B cell (primary cell): ENCODE measurements around the gene PCDHB2. TPM values are rescaled to one million over a fixed set of nuclear protein-coding genes. Genes with fewer than 3 reads are reported as not detected.
"Not testable (repeated sequence)": the region's sequence is repeated elsewhere in the genome, so short reads cannot be mapped to it uniquely, and the experiment has no call there.

Source experiments
- ATAC-seq: fragments of 200-7000 bp; cut with Tn5 transposase; one replicate; pipeline ENCODE4 v1.10.0; 2021; ENCODE audit warnings: low read depth, mild to moderate bottlenecking, moderate number of reproducible peaks, moderate library complexity
- CTCF ChIA-PET: fragments of 350-600 bp; sonication (Branson Sonifier 250); formaldehyde crosslinking; loops from one replicate; lab custom pipeline; 2021; ENCODE audit warnings: antibody characterized with exemption, inconsistent platforms; lab: Charles Lee
- POLR2A ChIA-PET: fragments of 350-600 bp; sonication (Branson Sonifier 250); formaldehyde crosslinking; loops from one replicate; lab custom pipeline; 2021; ENCODE audit warnings: antibody characterized with exemption; lab: Charles Lee
- DNase-seq: peaks from one replicate; pipeline ENCODE4 v3.0.0; 2013
- H2AFZ ChIP-seq: 2 replicates; pipeline ENCODE4 v1.6.1; 2012; ENCODE audit warnings: mild to moderate bottlenecking, low read depth, low read length; ENCODE audit not compliant: insufficient read depth, poor library complexity, severe bottlenecking
- H3K27ac ChIP-seq, 2 donors: 1 replicate in 1 of 2; 2 replicates in 1 of 2; pipeline ENCODE4 v1.5.1; 2012 to 2013; ENCODE audit warnings: low read length in 2 of 2, mild to moderate bottlenecking in 2 of 2, moderate library complexity in 1 of 2
- H3K27me3 ChIP-seq, 4 experiments: fragments of 200-600 bp in 1 of 4; sonication (generic) in 1 of 4; replicated peaks in 1 of 4; 1 replicate in 2 of 4; 2 replicates in 2 of 4; pipeline versions ENCODE4 v1.6.1 to v1.7.0; 2013 to 2016; ENCODE audit warnings: low read length in 3 of 4, mild to moderate bottlenecking in 2 of 4, mixed read lengths in 1 of 4, moderate library complexity in 1 of 4; ENCODE audit not compliant: insufficient read depth in 4 of 4, control insufficient read depth in 3 of 4; ENCODE audit errors: control extremely low read depth in 1 of 4
- H3K36me3 ChIP-seq, 2 experiments: replicated peaks in 1 of 2; 1 replicate in 1 of 2; 2 replicates in 1 of 2; pipeline versions ENCODE4 v1.6.1 to v1.7.1; 2013; ENCODE audit warnings: low read length in 1 of 2; ENCODE audit not compliant: insufficient read depth in 2 of 2, control insufficient read depth in 1 of 2; ENCODE audit errors: control extremely low read depth in 1 of 2, extremely low read depth in 1 of 2
- H3K4me1 ChIP-seq, 2 donors: fragments of 200-600 bp in 1 of 2; sonication (generic) in 1 of 2; 1 replicate in 1 of 2; 2 replicates in 1 of 2; pipeline versions ENCODE4 v1.5.1 to v1.6.1; 2013 to 2017; ENCODE audit warnings: low read length in 2 of 2; ENCODE audit not compliant: control insufficient read depth in 2 of 2, insufficient read depth in 2 of 2
- H3K4me2 ChIP-seq: replicated peaks from 2 replicates; pipeline ENCODE3; 2012; ENCODE audit warnings: mild to moderate bottlenecking, low read depth, low read length; ENCODE audit not compliant: poor library complexity, severe bottlenecking
- H3K4me3 ChIP-seq, 5 experiments: fragments of 200-600 bp in 1 of 5; sonication (generic) in 1 of 5; 1 replicate in 3 of 5; 2 replicates in 2 of 5; pipeline versions ENCODE4 v1.5.1 to v1.7.0; 2011 to 2016; ENCODE audit warnings: low read length in 4 of 5, mild to moderate bottlenecking in 4 of 5, low read depth in 2 of 5, control low read depth in 1 of 5, moderate library complexity in 1 of 5; ENCODE audit not compliant: insufficient read depth in 1 of 5; ENCODE audit errors: control extremely low read depth in 1 of 5, extremely low read depth in 1 of 5
- H3K79me2 ChIP-seq: fragments of 200-600 bp; sonication (generic); one replicate; pipeline ENCODE4 v1.6.0; 2016; ENCODE audit warnings: low read length; ENCODE audit not compliant: control insufficient read depth, insufficient read depth
- H3K9ac ChIP-seq: fragments of 200-600 bp; sonication (generic); 2 replicates; pipeline ENCODE4 v1.6.1; 2017; ENCODE audit warnings: mild to moderate bottlenecking, low read length, moderate library complexity
- H3K9me3 ChIP-seq, 3 donors: one replicate each; pipeline versions ENCODE4 v1.6.1 to v1.7.1; 2013; ENCODE audit warnings: low read length in 2 of 3; ENCODE audit not compliant: control insufficient read depth in 2 of 3, insufficient read depth in 1 of 3; ENCODE audit errors: control extremely low read depth in 1 of 3
- H4K20me1 ChIP-seq: 2 replicates; pipeline ENCODE4 v1.6.0; 2012; ENCODE audit warnings: mild to moderate bottlenecking, low read length; ENCODE audit not compliant: insufficient read depth, control insufficient read depth, poor library complexity, severe bottlenecking
- H3K27ac Mint-ChIP-seq: one replicate; pipeline ENCODE4 v1.8.0; 2021; ENCODE audit warnings: mixed read lengths
- H3K27me3 Mint-ChIP-seq: one replicate; pipeline ENCODE4 v1.8.0; 2021; ENCODE audit warnings: mixed read lengths
- H3K4me1 Mint-ChIP-seq: one replicate; pipeline ENCODE4 v1.8.0; 2021; ENCODE audit warnings: mixed read lengths
- H3K4me3 Mint-ChIP-seq: one replicate; pipeline ENCODE4 v1.8.0; 2021; ENCODE audit warnings: mixed read lengths
- H3K9me3 Mint-ChIP-seq: one replicate; pipeline ENCODE4 v1.8.0; 2022; ENCODE audit warnings: mixed read lengths; ENCODE audit not compliant: insufficient read depth
- CTCF ChIP-seq: fragments of 200-600 bp; IDR thresholded peaks from one replicate; pipeline ENCODE4 v1.8.0; 2022; ENCODE audit warnings: antibody characterized with exemption, mild to moderate bottlenecking
- EZH2 ChIP-seq: IDR thresholded peaks from 2 replicates; pipeline ENCODE4 v1.6.1; 2012; ENCODE audit warnings: borderline replicate concordance, low read depth, mild to moderate bottlenecking, moderate library complexity, low read length; ENCODE audit not compliant: insufficient read depth, poor library complexity, severe bottlenecking
- WGBS: methylation state at CpG from one replicate; pipeline ENCODE4 v1.1.5; 2013; ENCODE audit warnings: missing lambda C conversion rate; ENCODE audit not compliant: insufficient coverage; 5-methylcytosine and 5-hydroxymethylcytosine counted together
- intact Hi-C: fragments of 100-400 bp; cut with micrococcal nuclease; formaldehyde crosslinking; loops from one replicate; pipeline ENCODE4 v1.10.0; 2022
- polyA plus RNA-seq: library from polyadenylated mRNA; depleted of rRNA; stranded (reverse); fragments of >200 nt; gene quantifications from 2 replicates; pipeline ENCODE4 v1.2.3, GENCODE V29; 2012
- total RNA-seq, 2 donors: library from RNA; stranded (reverse); fragments of 120-200 nt in 1 of 2; gene quantifications; 1 replicate in 1 of 2; 2 replicates in 1 of 2; pipeline versions ENCODE4 v1.2.3 to v1.2.4, GENCODE V29; 2013 to 2022

Gene PCDHB2
- total and polyA plus RNA-seq, 2 donors (not counting 1 experiment from before 2014, with no cell fraction given): 0.07 TPM; not detected in 1

- H2AFZ ChIP-seq, H3K4me1 ChIP-seq, POLR2A ChIA-PET, H3K4me3 ChIP-seq, CTCF ChIA-PET, H3K9ac ChIP-seq, intact Hi-C loops, DNase-seq, H3K4me3 Mint-ChIP-seq, H4K20me1 ChIP-seq, H3K4me2 ChIP-seq, H3K9me3 Mint-ChIP-seq, H3K36me3 ChIP-seq, H3K79me2 ChIP-seq, H3K27ac Mint-ChIP-seq, ATAC-seq, H3K27ac ChIP-seq, H3K4me1 Mint-ChIP-seq: not testable (repeated sequence)
- peaks cover 3 to 28% (median 3%) of the 10 kb centered on the region in 3 donors for H3K9me3 ChIP-seq
- peaks cover 33% of the 10 kb centered on the region for H3K27me3 Mint-ChIP-seq
- WGBS: 47% methylated on average over 21 of the region's 38 CpGs
- peaks cover 0 to 20% (median 8%) of the 10 kb centered on the region in 4 experiments for H3K27me3 ChIP-seq
These were observed 2.2 kb downstream of the PCDHB2 start for GRCh38 chr5:141096586-141096985.

- no peak within 1 kb of the TSS for H3K9ac ChIP-seq
- H3K27me3 ChIP-seq: peaks cover 0 to 11% (median 6%) of the 10 kb centered on the region in 4 experiments
- no peak within 1 kb of the TSS for H3K27ac ChIP-seq
- ATAC-seq: no peak
- no peak within 1 kb of the TSS for H3K4me3 ChIP-seq
- POLR2A ChIA-PET: no interaction called here
- no peaks in the 10 kb centered on the region for H3K36me3 ChIP-seq
- H3K4me1 ChIP-seq: no peaks in the 10 kb centered on the region
- no peaks in the 10 kb centered on the region for H3K79me2 ChIP-seq
- no peaks in the 10 kb centered on the region for H4K20me1 ChIP-seq
- H3K4me3 Mint-ChIP-seq: no peak within 1 kb of the TSS
- WGBS: 16% methylated on average over 16 of the region's 19 CpGs
- peaks cover 2 to 28% (median 3%) of the 10 kb centered on the region in 3 donors for H3K9me3 ChIP-seq
- no peak within 1 kb of the TSS for H3K4me2 ChIP-seq
- peaks cover 9% of the 10 kb centered on the region for H3K27me3 Mint-ChIP-seq
- H3K4me1 Mint-ChIP-seq: no peaks in the 10 kb centered on the region
- CTCF ChIA-PET: no interaction called here
- no peak within 1 kb of the TSS for H3K27ac Mint-ChIP-seq
- TF ChIP-seq EZH2 (no peak), CTCF (peak; percentile 26)
- peaks cover 3% of the 10 kb centered on the region for H3K9me3 Mint-ChIP-seq
- no peak within 1 kb of the TSS for H2AFZ ChIP-seq
- intact Hi-C loops: no loop called here
- DNase-seq: no peak
These were observed 5.9 kb downstream of the PCDHB2 start, which contains the start of gene PCDHB3 for GRCh38 chr5:141100243-141100805. Gene PCDHB3, plus strand, starts transcription at chr5:141100473. Its CDS starts 177 bp downstream, at chr5:141100650.
